C4-2B (cell line): ENCODE data around the gene ZBTB20.

Source experiments
- ZFX ChIP-seq: fragments of 450-650 bp; IDR thresholded peaks from 2 replicates; pipeline ENCODE4 v1.6.1; 2017
- TF ChIP-seq, protein P1 (sequence below): fragments of 450-650 bp; conservative IDR thresholded peaks from 2 replicates; pipeline ENCODE4 v1.5.1; 2017; ENCODE audit warnings: mild to moderate bottlenecking

- TF ChIP-seq, protein P1, sequence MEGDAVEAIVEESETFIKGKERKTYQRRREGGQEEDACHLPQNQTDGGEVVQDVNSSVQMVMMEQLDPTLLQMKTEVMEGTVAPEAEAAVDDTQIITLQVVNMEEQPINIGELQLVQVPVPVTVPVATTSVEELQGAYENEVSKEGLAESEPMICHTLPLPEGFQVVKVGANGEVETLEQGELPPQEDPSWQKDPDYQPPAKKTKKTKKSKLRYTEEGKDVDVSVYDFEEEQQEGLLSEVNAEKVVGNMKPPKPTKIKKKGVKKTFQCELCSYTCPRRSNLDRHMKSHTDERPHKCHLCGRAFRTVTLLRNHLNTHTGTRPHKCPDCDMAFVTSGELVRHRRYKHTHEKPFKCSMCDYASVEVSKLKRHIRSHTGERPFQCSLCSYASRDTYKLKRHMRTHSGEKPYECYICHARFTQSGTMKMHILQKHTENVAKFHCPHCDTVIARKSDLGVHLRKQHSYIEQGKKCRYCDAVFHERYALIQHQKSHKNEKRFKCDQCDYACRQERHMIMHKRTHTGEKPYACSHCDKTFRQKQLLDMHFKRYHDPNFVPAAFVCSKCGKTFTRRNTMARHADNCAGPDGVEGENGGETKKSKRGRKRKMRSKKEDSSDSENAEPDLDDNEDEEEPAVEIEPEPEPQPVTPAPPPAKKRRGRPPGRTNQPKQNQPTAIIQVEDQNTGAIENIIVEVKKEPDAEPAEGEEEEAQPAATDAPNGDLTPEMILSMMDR, result no peak
- TF ChIP-seq ZFX, result no peak
These were observed 692.4 kb downstream of the ZBTB20 start for GRCh38 chr3:114454551-114455251.
